ENCODE data around the gene FGF1.
A peak's percentile ranks its signal among the peaks of the same experiment; 100 is the strongest.

The FGF1 gene

DNA sequence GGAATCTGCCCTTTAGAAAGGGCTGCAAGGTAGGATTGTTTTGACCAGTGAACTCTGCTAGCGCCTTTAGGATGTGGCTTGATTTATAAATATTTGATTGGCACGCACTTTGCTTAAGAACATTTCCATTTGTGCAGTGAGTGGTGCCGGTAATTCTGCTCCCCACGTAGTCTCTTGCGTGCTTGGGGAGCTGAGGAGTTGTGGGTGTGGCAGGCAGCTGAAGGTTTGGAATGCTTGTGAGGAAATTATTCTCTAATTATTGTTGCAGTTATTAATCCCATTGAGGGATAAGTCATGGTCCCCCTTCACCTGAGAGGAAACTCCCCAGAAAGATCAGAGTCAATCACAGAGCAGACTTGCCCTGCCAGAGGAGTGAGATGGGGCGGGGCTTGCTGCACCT is 76.7 kb downstream of the FGF1 start:
- no peak for DNase-seq

DNA sequence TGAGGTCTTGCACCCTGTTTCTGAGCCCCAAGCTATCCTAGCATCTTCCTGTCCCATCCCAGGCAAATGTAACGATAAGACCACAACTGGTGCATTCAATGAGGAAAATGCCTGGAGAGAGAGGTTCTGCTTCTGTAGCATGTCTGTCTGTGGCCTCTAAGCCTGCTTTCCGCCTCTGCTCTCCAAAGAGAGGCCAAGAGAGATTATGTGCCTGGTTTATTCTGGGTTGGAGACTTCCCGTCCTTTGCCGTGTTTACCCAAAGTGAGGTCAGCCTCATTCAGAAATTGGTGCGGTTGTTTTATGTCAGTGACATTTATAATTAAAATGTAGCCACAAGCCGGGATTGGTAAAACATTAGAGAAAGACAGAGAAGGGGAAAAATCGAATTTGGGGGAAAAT is 77.8 kb downstream of the FGF1 start:
- peak; percentile 39 to 65 for DNase-seq

DNA sequence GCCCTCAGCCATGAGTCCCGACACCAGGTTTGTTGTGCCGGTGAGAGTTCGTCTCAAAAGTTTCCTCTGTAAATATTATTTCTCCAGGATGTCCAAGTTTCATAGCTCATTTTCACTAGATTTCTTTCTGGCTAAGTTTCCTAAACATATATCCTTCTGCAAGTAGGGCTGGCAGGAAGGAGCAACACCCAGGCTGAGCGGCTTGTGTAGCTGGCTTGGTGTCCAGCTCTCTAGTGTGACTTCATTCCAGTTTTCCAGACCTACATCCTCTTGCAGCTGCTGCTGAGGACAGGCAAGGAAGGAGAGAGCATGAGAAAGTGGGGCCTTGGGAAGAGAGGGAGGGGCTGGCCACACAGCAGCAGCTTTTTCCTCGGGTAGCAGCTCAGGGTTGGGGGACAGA is 80.3 kb downstream of the FGF1 start:
- DNase-seq, result no peak

DNA sequence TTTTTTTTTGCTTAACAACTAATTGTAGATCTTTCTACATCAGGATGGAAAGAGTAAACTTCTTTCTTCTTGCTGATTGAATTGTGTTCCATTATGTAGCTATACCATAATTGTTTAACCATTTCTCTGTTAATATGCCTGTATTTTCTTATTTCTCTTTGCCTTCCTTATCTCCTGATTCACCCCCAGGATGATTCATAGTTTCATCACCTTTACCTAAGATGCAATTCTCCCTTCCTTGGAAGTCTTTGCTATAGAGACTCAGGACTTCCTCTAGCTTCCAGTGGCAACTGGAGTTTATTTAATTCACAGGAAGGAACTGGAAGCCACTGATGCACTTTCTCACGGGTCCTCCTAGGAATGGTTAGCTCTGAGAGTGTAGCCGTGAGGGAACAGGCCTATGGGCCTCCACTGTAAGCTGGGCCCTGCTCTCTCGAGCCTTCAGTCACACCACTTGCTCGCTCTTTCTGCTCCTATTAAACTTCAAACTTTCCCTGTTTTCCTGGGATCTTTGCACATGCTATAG is 83.1 kb downstream of the FGF1 start:
- no peak for DNase-seq

DNA sequence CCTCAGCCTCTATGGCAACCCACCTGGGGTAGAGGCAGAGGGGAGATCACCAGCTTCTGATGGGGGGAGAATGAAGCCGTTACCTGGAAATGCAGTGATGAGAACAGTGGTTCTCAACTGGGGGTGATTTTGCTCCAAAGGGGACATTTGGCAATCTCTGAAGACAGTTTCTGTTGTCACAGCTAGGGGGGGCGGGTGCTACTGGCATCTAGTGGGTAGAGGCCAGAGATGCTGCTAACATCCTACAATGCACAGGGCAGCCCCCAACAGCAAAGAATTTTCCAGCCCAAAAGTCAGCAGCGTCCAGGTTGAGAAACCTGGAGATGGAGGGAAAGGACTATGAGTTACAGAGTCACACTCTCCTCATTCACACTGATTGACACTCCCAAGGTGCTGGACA is 84.5 kb downstream of the FGF1 start:
- peak; percentile 46 to 78 for DNase-seq

DNA sequence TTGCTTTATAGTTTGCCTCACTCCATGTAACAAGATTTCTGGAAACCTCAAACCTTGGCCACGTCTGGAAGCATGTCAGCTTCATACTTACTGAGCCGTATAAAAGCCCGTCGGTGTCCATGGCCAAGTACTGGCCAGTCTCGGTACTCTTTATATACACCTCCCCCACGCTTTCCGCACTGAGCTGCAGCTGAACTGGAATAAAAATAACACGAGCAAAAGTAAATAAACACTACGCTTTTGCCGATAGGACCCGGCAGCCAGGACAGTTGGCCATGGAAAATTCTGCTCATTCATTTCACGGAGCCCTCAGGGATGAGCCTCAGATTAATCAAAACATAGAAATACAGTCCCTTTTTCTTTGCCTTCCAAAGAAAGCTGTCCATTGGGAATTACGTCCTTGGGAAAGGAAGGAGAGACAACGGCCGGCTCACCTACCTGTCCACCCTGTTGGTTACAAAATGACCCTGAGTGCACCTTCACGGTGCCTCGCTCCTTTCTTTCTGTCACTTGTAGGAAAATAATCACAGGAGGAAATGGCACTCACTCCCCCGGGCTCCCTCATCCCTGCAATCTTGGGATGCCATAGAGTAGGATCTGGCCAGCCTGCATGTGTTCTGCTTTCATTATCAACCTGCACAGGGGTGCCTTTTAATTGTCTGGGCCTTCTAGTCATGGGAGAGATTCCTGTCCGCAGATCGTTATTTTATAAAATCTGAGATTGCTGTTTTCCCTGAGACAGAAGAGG is 85.1 kb downstream of the FGF1 start:
- DNase-seq, result peak; percentile 39 to 70

DNA sequence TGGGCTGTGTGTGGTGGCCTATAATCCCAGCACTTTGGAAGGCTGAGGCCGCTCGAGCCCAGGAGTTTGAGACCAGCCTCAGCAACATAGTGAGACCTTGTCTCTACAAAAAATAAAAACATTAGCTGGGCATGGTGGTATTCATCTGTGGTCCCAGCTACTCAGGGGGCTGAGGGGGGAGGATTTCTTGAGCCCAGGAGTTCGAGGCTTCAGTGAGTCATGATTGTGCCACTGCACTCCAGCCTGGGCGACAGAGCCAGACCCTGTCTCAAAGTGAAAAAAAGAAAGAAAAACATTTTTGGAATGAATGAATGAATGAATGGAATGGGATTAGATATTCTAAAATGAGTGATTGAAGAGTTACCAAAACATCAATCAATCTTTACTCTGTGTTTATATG is 85.8 kb downstream of the FGF1 start:
- no peak for DNase-seq

DNA sequence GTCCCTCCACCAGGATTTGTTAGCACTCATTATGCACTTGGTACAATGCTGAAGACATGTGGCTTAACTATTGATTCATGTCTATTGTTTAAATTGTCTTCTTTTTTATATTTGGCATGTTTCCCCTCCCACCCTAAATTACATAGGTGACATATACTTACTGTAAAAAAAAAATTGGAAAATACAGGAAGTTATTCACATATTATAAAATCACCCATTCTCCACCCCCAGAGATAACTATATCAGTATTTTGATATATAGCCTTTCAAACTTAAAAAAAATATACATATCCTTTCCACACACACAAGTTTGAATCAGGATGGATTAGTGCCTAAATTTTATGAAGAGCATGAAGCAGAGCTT is 87.6 kb downstream of the FGF1 start:
- DNase-seq, result no peak

DNA sequence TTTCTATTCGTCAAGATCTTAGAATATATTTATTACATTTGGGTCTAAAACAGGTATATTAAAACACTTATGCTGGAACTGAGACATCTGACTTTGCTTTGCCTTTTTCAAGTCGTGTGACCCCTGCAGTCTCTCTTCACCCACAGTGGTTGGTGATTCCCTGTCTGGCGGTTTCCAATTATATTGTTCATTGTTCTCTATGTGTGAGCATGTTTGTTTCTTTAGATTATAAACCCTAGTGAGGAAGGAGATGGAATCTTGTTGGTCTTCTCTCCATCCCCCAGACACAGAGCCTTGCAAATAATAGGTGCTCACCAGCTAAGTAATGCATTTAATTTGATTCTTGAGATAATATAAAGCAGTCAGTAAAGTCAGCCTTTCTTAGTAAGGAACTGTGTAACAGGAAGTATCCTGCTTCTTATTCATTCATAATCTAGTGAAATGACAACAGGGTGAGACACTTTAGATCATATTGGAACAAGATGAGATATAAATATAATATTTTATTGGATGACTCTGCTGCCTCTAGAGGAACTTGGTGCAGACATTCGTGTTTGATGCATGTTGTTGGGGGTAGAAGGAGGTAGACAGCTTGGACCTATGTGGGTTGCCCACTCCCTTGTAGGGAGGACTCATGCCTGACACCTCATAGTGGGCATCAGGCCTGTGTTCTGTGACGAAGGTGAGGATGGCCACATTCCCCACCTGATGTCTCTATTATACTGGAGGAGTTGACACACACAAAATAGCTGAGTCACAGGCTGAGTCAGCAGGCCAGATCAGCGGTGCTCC is 88.1 kb downstream of the FGF1 start:
- DNase-seq, result peak; percentile 22 to 46

DNA sequence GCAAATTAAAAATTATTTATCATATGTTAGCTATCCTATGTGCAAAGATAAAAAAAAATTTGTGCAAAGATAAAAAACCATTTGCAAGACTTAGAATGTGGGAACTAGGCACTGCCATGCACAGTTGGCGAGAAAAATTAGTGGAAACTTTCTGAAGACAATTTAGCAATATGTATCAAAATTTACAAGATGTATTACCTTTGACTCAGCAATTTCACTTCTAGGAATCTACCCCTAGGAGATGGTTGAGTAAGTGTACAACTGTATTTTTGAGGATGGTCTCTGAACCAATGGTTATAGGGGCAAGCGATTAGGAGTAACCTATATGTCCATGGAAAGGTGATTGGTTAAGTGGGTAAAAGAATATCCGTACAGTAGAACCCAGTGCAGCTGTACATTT is 88.9 kb downstream of the FGF1 start:
- DNase-seq, result no peak

DNA sequence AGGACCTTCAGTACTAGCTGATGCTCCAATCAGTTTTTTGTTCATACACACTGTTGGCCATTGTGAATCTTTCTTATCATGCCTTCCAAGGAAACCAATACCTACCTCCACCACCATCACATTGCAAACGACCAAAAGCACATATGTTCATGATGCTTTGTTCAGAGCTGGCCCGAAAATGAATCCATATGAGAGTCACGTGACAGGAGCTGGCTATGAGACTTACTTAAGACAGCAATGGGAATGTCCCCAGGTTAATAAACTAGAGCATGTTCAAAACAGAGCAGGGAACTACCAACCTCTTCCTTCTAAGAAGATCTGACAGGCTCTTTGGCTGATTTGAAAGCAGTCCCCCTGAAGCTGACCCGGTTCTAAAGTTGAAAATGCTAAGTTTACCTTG is 93.5 kb downstream of the FGF1 start:
- no peak for DNase-seq

DNA sequence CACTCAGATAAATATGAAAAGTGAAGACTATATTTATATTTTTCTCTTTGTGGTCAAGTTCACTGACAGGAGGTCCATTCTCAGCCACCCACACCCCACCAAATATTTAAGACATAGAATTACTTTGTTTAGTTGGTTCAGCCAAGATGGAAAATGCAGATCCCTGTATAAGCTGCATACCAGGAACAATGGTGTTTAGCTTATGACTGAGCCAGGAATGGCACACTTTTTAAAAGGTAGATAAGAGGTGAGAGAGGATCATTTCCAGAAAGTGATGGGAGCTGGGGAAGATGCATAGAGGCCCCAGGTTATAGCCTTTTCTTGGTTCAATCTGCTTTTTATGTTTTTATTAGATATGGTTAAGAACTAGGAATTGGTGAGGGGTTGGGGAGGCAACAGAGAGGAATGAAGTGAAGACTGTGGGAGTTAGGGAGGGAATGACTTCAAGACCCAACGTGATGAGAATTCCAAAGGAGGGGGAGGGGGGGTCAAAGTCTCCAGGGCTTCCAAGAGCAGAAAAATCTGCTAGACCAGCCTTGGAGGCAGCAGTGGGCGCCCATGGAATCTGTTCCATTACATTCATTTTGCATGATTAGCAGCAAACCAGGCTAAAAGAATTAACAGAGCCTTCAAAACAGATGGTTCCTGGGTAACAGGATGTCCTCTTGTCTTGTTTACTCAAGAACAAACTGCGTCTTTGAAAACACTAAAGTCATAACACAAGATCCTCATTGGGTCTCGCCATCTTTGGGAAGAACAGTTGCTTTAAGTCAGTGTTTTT is 95.2 kb downstream of the FGF1 start:
- DNase-seq, result no peak

DNA sequence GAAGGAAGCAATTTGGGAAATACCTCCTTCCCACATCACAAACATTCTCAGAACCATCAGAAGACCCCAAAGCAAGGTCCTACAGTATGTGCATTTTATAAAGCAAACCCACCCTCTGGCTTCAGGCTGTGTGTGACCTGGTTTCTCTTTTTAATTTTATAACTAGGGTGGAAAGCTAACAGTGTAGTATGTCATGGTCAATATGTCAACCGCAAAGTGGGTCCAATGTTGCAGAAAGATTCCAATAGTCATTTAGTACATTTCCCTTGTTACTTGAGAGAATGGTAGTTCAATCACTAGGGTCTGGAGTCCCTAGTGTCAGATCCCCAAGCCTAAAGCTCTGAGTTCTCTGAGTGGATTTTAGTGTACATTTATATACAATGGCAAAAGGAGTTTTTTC is 96.2 kb downstream of the FGF1 start:
- DNase-seq, result no peak

DNA sequence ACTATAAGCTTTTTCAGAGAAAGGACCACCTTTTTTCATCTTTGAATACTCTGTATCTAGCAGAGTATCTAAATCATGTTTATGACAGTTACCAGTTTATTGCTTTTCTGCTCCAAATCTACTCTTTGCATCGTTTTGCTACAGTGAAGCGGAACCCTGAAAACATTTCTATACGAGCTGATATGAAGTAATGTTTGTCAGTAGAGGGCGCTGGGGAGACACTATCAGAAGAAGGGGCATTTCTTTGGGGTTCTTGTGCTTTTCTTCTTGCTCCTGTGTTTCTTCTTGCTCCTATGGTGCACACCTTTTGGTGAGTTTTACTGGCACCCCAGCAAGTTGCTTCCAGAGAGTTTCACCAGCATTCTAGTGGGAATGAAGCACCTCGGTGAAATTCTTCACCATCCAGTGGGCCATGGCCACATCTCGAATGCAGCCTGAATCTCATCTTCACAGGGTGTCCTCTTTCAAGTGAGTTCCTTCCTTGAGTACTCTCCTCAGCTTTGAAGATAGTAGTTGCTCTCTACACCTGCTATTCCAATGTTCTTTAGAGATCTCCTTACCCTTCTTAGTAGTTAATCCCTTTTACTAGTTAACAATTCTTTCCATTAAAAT is 98.4 kb downstream of the FGF1 start:
- peak; percentile 35 to 60 for DNase-seq

DNA sequence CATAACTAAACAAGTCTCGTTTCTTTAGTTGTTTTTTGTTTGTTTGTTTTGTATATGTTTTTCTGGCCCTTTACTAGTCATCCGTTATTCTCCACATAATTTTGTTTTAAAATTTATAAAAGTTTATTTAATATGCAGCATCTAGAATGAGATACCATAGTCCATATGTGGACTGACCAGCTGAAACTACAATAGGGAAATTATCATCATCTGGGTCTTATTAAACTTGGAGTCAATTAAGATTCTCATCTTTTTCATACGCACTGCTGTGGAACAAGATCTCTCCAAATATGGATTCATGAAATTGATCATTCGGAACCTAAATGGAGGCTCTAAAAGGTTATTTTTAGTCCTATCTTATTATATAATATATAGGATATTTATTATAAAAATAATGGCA is 99.3 kb downstream of the FGF1 start:
- DNase-seq, result no peak

DNA sequence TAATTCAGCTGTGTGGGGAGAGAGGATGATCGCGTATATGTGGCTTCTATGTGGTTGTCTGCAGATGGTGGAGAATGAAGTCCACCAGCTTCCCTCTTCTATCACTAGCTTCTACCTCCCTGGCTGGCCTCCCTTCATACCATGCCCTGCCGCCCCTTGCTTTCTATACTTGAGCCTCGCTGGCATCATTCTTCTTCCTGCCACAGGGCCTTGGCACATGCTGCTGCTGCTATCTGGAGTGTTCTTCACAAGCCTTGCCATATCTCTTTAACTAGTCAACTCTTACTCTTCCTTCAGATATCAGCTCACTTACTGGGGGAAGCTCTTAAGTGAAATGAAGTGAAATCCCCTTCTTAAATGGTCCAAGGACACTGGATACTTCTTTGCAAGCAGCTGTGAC is 100.4 kb downstream of the FGF1 start:
- DNase-seq, result no peak

DNA sequence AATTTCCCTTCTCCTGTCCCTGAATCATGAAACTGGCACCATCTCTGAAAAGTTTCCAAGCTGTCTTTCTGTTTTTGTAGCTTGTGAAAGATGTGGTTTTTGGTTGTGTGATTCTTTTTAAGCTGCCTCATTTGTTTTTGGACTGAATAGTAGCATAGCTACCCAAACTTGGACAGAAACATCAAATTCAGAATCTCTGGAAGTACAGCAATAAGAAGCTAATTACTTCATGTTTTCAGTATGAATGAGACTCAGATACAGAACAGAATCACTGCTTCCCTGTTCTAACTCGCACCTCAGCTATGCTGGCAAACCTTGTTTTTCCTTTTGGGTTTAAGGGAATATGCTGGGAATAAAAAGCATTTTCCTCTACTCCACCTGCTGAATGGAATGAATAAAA is 101.0 kb downstream of the FGF1 start:
- DNase-seq, result no peak

DNA sequence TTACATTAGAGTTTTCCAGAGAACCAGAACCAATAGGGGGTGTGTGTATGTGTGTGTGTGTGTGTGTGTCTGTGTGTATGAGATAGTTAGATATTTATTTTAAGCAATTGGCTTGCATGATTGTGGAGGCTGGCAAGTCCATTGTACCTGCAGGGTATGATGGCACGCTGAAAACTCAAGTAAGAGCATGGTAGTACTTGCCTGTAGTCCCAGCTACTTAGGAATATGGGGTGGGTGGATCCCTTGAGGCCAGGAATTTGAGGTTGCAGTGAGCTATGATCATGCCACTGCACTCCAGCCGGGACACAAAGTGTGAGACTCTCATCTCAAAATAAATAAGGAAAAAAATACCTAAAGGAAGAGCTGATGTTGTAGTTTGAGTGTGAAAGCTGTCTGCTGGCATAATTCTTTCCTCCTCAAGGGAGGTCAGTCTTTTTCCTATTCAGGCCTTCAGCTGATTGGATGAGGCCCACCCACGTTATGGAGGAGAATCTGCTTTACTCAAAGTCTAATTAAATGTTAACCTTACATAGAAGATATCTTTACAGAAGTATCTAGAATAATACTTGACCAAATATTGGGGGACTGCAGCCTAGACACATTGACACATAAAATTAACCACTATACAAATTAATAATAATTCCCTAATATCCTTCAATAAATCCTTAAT is 107.6 kb downstream of the FGF1 start:
- no peak for DNase-seq

DNA sequence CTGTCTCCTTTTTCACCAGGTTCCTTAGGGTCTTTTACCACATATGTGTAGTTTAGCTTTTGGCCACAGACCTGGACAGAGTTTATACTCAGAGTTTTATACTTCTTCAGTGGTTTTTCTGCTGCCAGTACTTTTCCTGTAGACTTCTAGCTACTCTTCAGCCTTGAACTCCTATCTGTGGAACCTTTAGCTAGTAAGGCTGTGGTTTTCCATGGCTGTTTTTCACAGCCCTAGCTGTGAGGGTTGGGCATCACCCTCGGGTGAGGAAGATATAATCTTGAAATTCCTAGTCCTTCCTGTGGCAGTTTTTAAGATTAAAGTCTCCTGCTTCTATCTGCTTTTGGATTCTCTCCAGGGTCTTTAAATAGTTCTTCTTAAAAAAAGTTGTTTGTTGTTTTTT is 109.1 kb downstream of the FGF1 start:
- no peak for DNase-seq

DNA sequence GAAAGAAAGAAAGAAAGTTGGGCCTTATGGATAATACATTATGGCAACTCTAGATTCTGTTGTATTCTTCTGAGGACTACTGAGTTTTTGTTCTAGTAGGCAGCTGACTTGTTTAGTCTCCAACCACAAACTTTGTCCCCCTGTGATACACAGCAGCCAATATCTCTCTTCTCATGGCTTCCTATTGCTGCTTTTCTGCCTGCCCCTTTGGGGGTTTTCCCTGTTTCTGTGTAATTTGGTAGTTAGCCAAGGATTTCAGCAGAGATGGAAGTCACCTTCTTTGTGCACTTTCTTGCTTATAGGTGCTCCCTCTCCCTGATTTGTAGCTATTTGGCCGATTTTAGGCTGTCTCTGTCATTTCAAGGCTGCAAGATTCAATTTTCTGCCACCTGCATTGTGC is 109.6 kb downstream of the FGF1 start:
- no peak for DNase-seq

DNA sequence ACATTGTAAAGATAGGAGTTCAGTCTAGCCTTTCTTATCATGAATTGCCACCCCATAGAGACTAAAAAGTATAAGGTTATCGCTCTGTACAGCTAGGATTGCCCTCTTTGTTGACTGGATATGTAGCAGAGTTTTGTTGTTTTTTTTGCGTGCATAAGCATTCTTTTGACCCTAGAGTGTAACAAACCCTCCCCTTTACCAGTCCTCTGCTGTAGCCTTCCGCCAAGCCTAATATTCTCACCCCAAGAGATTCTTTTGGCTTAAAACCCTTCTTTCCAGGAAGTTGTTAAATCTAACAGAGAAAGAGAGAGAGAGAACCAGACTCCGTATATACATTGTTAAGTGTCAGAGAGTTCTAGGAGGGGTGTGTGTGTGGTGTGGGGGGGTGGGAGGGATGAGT is 113.9 kb downstream of the FGF1 start:
- DNase-seq, result no peak

DNA sequence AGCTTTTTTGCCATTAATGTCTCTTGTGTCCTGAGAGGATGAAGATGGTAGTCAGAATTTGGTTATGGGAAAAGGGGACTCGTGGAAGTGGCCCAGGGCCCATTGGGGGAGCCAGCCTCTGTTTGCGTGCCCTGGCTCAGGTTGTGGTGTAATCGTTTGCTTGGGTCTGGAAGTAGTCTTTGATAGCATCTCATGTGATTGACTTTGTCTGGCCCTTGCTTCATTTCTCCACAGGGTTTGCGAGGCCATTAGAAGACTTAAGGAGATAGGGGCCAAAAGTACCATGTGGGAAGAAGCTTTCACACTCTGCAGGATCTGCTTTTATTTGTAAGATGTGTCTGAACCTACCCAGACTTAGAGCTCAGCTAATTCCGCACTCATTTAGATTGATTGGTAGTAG is 114.5 kb downstream of the FGF1 start:
- DNase-seq, result no peak

DNA sequence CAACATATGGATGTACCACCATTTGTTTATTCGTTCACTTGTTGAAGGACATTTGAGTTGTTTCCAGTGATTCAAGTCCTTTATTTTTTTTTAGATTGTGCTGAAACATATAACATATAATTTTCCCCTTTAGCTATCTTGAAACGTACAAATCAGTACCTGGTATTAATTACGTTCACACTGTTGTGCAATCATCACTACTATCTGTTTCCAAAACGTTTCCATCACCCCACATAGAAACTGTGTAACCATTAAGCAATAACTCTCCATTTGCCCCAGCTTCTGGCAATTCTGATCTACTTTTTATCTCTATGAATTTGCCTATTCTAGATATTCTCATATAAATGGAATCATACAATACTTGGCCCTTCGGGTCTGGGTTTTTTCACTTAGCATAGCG is 116.0 kb downstream of the FGF1 start:
- DNase-seq, result no peak

Measured in SHP77 (cell line).